ENCODE results near the gene PARD6B. TPM values are rescaled to one million over a fixed set of nuclear protein-coding genes. Genes with fewer than 3 reads are reported as not detected.
"Not testable (repeated sequence)": the region's sequence is repeated elsewhere in the genome, so short reads cannot be mapped to it uniquely, and the experiment has no call there.

The PARD6B gene
- total RNA-seq, 1 donor from 2014 or later = 13.1 TPM

GRCh38 chr20:50799176-50799889 is 68.0 kb downstream of the PARD6B start:
- Histone ChIP-seq H3K9ac (ENCODE audit: low read length) (no peak overlapping the region), H2AFZ (ENCODE audit: low read depth, low read length) (no peak overlapping the region), H3K27me3 (ENCODE audit: insufficient read depth, low read length) (no peaks in the 10 kb centered on the region), H4K20me1 (ENCODE audit: insufficient read depth, low read length) (no peaks in the 10 kb centered on the region), H3K4me2 (ENCODE audit: low read length) (no peak overlapping the region), H3K4me1 (ENCODE audit: insufficient read depth, low read length) (peaks cover 11% of the 10 kb centered on the region), H3K9me3 (ENCODE audit: insufficient read depth, low read depth, low read length) (no peaks in the 10 kb centered on the region), H3K36me3 (ENCODE audit: insufficient read depth, low read length) (no peaks in the 10 kb centered on the region), H3K4me3 (ENCODE audit: insufficient read depth, low read depth, low read length) (no peak overlapping the region), H3K27ac (ENCODE audit: low read depth, low read length) (no peak overlapping the region), H3K79me2 (ENCODE audit: insufficient read depth, low read length) (peaks cover 3% of the 10 kb centered on the region)
- Mint-ChIP-seq H3K4me3 (ENCODE audit: unreplicated experiment) (no peak overlapping the region), H3K27ac (ENCODE audit: unreplicated experiment) (no peak overlapping the region), H3K36me3 (ENCODE audit: low read depth, unreplicated experiment) (no peaks in the 10 kb centered on the region), H3K9me3 (ENCODE audit: unreplicated experiment) (no peaks in the 10 kb centered on the region), H3K4me1 (ENCODE audit: low read depth, unreplicated experiment) (no peaks in the 10 kb centered on the region), H3K27me3 (ENCODE audit: low read depth, unreplicated experiment) (peaks cover 2% of the 10 kb centered on the region)
- no peak for TF ChIP-seq EZH2 (IDR thresholded peaks at IDR 0.05; ENCODE audit: insufficient read depth, low read length)
- TF ChIP-seq, protein P1, sequence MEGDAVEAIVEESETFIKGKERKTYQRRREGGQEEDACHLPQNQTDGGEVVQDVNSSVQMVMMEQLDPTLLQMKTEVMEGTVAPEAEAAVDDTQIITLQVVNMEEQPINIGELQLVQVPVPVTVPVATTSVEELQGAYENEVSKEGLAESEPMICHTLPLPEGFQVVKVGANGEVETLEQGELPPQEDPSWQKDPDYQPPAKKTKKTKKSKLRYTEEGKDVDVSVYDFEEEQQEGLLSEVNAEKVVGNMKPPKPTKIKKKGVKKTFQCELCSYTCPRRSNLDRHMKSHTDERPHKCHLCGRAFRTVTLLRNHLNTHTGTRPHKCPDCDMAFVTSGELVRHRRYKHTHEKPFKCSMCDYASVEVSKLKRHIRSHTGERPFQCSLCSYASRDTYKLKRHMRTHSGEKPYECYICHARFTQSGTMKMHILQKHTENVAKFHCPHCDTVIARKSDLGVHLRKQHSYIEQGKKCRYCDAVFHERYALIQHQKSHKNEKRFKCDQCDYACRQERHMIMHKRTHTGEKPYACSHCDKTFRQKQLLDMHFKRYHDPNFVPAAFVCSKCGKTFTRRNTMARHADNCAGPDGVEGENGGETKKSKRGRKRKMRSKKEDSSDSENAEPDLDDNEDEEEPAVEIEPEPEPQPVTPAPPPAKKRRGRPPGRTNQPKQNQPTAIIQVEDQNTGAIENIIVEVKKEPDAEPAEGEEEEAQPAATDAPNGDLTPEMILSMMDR (IDR thresholded peaks at IDR 0.05; ENCODE audit: insufficient read depth, low read depth, low read length) = no peak
- DNase-seq (ENCODE audit: low read depth) (no peak), FAIRE-seq (no peak)

DNA sequence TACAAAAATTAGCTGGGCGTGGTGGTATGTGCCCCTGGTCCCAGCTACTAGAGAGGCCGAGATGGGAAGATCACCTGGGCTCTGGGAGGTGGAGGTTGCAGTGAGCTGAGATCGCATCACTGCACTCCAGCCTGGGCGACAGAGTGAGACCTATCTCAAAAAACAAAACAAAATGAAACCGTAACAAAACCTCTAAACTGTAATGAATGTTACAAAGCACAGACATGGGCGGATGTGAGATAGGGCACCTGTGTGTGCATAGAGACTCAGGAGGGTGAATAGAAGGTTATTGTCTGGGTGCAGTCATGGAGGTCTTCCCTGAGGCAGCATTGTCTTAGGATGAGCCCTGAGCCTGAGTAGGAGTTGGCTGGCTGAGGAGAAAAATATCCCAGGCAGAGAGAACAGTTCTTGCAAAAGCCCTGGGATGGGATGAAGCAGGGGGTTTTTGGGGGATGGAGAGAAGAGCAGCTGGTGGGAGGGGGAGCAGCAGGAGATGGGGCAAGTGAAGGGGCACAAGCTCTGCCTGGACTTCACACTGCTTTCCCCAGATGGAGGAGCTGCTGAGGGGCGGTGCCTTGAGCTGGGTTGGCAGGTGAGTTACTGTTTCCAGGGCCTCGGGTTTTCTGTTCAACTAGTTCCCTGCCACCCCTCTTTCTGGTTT is 68.6 kb downstream of the PARD6B start:
- Mint-ChIP-seq H3K36me3 (ENCODE audit: low read depth, unreplicated experiment) (no peaks in the 10 kb centered on the region), H3K4me3 (ENCODE audit: unreplicated experiment) (no peak overlapping the region), H3K27ac (ENCODE audit: unreplicated experiment) (no peak overlapping the region), H3K9me3 (ENCODE audit: unreplicated experiment) (no peaks in the 10 kb centered on the region), H3K4me1 (ENCODE audit: low read depth, unreplicated experiment) (no peaks in the 10 kb centered on the region), H3K27me3 (ENCODE audit: low read depth, unreplicated experiment) (peaks cover 2% of the 10 kb centered on the region)
- Histone ChIP-seq H3K27me3 (ENCODE audit: insufficient read depth, low read length) (no peaks in the 10 kb centered on the region), H3K27ac (ENCODE audit: low read depth, low read length) (no peak overlapping the region), H2AFZ (ENCODE audit: low read depth, low read length) (no peak overlapping the region), H3K9me3 (ENCODE audit: insufficient read depth, low read depth, low read length) (no peaks in the 10 kb centered on the region), H3K79me2 (ENCODE audit: insufficient read depth, low read length) (peaks cover 3% of the 10 kb centered on the region), H3K4me2 (ENCODE audit: low read length) (no peak overlapping the region), H3K36me3 (ENCODE audit: insufficient read depth, low read length) (no peaks in the 10 kb centered on the region), H4K20me1 (ENCODE audit: insufficient read depth, low read length) (no peaks in the 10 kb centered on the region), H3K9ac (ENCODE audit: low read length) (no peak overlapping the region), H3K4me3 (ENCODE audit: insufficient read depth, low read depth, low read length) (no peak overlapping the region), H3K4me1 (ENCODE audit: insufficient read depth, low read length) (peaks cover 11% of the 10 kb centered on the region)
- TF ChIP-seq EZH2 (IDR thresholded peaks at IDR 0.05; ENCODE audit: insufficient read depth, low read length) = no peak
- TF ChIP-seq, protein P1 (IDR thresholded peaks at IDR 0.05; ENCODE audit: insufficient read depth, low read depth, low read length) = no peak
- FAIRE-seq (no peak), DNase-seq (ENCODE audit: low read depth) (no peak)

- not testable (repeated sequence) for H3K4me1 ChIP-seq (ENCODE audit: insufficient read depth, low read length); H3K4me3 ChIP-seq (ENCODE audit: insufficient read depth, low read depth, low read length); H3K4me2 ChIP-seq (ENCODE audit: low read length); H3K36me3 Mint-ChIP-seq (ENCODE audit: low read depth, unreplicated experiment); H3K9ac ChIP-seq (ENCODE audit: low read length); H3K9me3 Mint-ChIP-seq (ENCODE audit: unreplicated experiment); H3K9me3 ChIP-seq (ENCODE audit: insufficient read depth, low read depth, low read length); H3K36me3 ChIP-seq (ENCODE audit: insufficient read depth, low read length); H3K79me2 ChIP-seq (ENCODE audit: insufficient read depth, low read length); H3K4me1 Mint-ChIP-seq (ENCODE audit: low read depth, unreplicated experiment); H3K27ac Mint-ChIP-seq (ENCODE audit: unreplicated experiment); DNase-seq (ENCODE audit: low read depth); H2AFZ ChIP-seq (ENCODE audit: low read depth, low read length); H3K27me3 ChIP-seq (ENCODE audit: insufficient read depth, low read length); H4K20me1 ChIP-seq (ENCODE audit: insufficient read depth, low read length); H3K4me3 Mint-ChIP-seq (ENCODE audit: unreplicated experiment); H3K27ac ChIP-seq (ENCODE audit: low read depth, low read length); FAIRE-seq; H3K27me3 Mint-ChIP-seq (ENCODE audit: low read depth, unreplicated experiment)
These were observed 69.8 kb downstream of the PARD6B start for GRCh38 chr20:50800986-50801746.

Measured in astrocyte (in vitro differentiated cells and primary cell).